PC-3 (cell line): ENCODE results near the gene ZNF343. TPM values are rescaled to one million over a fixed set of nuclear protein-coding genes. Genes with fewer than 3 reads are reported as not detected.

Source experiments
- ATAC-seq: fragments of 200-7000 bp; cut with Tn5 transposase; 2 replicates; pipeline ENCODE4 v1.9.1; 2020; ENCODE audit warnings: mild to moderate bottlenecking, moderate library complexity
- BruUV-seq: library from RNA; stranded (reverse); fragments of 400-500 nt; replicated peaks from 2 replicates; lab custom pipeline; 2021; lab: Mats Ljungman, UMichigan
- CTCF ChIA-PET: fragments of 300-600 bp; sonication (Branson Sonifier 250); formaldehyde crosslinking; loops from one replicate; lab custom pipeline; 2022; ENCODE audit warnings: antibody characterized with exemption; lab: Charles Lee
- POLR2A ChIA-PET: fragments of 300-600 bp; sonication (Branson Sonifier 250); formaldehyde crosslinking; loops from one replicate; lab custom pipeline; 2022; ENCODE audit warnings: antibody characterized with exemption; ENCODE audit not compliant: unreplicated experiment; lab: Charles Lee
- DNase-seq: peaks from one replicate; pipeline ENCODE4 v3.0.0-alpha.2; 2015
- H2AFZ ChIP-seq: fragments of 300-600 bp; sonication (generic); 2 replicates; pipeline ENCODE4 v1.6.0; 2016; ENCODE audit warnings: antibody characterized with exemption, low read length
- H3F3A ChIP-seq: fragments of 300-600 bp; sonication (generic); one replicate; pipeline ENCODE4 v1.6.0; 2017; ENCODE audit warnings: antibody characterized with exemption, low read length, control low read depth, mild to moderate bottlenecking; ENCODE audit not compliant: unreplicated experiment
- H3K27ac ChIP-seq: fragments of 300-600 bp; sonication (generic); 2 replicates; pipeline ENCODE4 v1.5.1; 2016; ENCODE audit warnings: mild to moderate bottlenecking, low read length
- H3K27me3 ChIP-seq: fragments of 300-600 bp; sonication (generic); 2 replicates; pipeline ENCODE4 v1.6.1; 2016; ENCODE audit warnings: low read length, mixed read lengths
- H3K36me3 ChIP-seq: fragments of 300-600 bp; sonication (generic); 2 replicates; pipeline ENCODE4 v1.6.1; 2016; ENCODE audit warnings: low read depth, mixed run types, low read length, mixed read lengths
- H3K4me1 ChIP-seq: fragments of 300-600 bp; sonication (generic); 2 replicates; pipeline ENCODE4 v1.5.1; 2016; ENCODE audit warnings: low read length; ENCODE audit not compliant: insufficient read depth
- H3K4me2 ChIP-seq: fragments of 300-600 bp; sonication (generic); 2 replicates; pipeline ENCODE4 v1.6.0; 2016; ENCODE audit warnings: low read length
- H3K4me3 ChIP-seq: fragments of 300-600 bp; sonication (generic); 2 replicates; pipeline ENCODE4 v1.5.1; 2016; ENCODE audit warnings: mild to moderate bottlenecking, low read length, mixed read lengths
- H3K79me2 ChIP-seq: fragments of 300-600 bp; sonication (generic); 2 replicates; pipeline ENCODE4 v1.6.1; 2017; ENCODE audit warnings: low read length, mixed read lengths
- H3K9ac ChIP-seq: fragments of 300-600 bp; sonication (generic); 2 replicates; pipeline ENCODE4 v1.6.0; 2016; ENCODE audit warnings: mild to moderate bottlenecking, low read length
- H3K9me2 ChIP-seq: fragments of 300-600 bp; sonication (generic); replicated peaks from 2 replicates; pipeline ENCODE4 v1.6.1; 2016; ENCODE audit warnings: mixed run types, low read length, mixed read lengths
- H3K9me3 ChIP-seq: fragments of 300-600 bp; sonication (generic); 2 replicates; pipeline ENCODE4 v1.6.1; 2016; ENCODE audit warnings: low read length, mixed read lengths
- H4K20me1 ChIP-seq: fragments of 300-600 bp; sonication (generic); 2 replicates; pipeline ENCODE4 v1.6.1; 2016; ENCODE audit warnings: low read length, mixed read lengths
- EZH2 ChIP-seq: fragments of 300-600 bp; sonication (generic); IDR thresholded peaks from one replicate; pipeline ENCODE4 v1.6.1; 2017; ENCODE audit warnings: antibody characterized with exemption, mild to moderate bottlenecking, low read length; ENCODE audit not compliant: unreplicated experiment
- EZH2phosphoT487 ChIP-seq: fragments of 300-600 bp; sonication (generic); IDR thresholded peaks from 2 replicates; pipeline ENCODE4 v1.6.1; 2018; ENCODE audit warnings: mild to moderate bottlenecking, antibody characterized with exemption, low read length, borderline replicate concordance
- intact Hi-C: fragments of 100-400 bp; cut with micrococcal nuclease; formaldehyde crosslinking; loops from 2 replicates; pipeline ENCODE4 v1.9.0; 2023
- total RNA-seq: library from RNA; depleted of rRNA; stranded (reverse); fragments of >200 nt; gene quantifications from 2 replicates; pipeline ENCODE4 v1.2.3, GENCODE V29; 2014
- TF ChIP-seq, protein P1 (sequence below): fragments of 300-600 bp; sonication (generic); conservative IDR thresholded peaks from 2 replicates; pipeline ENCODE4 v1.5.1; 2017; ENCODE audit warnings: antibody characterized with exemption, low read depth, mild to moderate bottlenecking, low read length

ZNF343 gene
- total RNA-seq, 1 experiment from 2014 or later, result 7.7 TPM

DNA sequence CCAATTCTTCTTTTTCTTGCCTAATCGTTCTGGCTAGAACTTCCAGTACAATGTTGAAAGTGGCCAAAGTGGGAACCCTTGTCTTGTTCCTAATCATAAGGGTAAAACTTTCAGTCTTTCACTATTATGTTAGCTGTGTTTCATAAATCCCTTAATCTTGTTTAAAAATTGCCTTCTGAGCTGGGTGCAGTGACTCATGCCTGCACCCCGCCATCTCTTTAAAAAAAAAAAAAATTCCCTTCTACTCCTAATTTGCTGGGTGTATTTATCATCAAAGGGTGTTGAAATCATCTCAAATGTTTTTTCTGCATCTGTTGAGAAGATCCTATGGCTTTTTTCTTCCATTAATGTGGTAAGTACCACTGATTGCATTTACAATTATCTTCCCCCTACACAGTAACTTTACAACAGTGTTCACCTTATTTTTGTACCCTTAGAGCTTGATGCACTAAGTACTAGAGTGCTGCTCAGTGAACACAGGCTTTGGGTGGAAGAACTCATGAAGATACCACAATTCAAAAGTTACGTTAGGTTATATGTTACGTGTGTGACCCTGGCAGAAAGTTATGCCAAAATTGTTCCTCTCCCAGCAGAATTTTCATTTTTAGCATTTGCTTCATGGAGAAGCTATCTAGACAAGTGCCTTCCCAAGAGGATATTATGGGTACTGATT is 47.8 kb downstream of the ZNF343 start:
- Histone ChIP-seq H3K9me3 (no peaks in the 10 kb centered on the region), H3K27me3 (no peaks in the 10 kb centered on the region), H3K4me3 (no peak overlapping the region), H3K79me2 (peaks cover 13% of the 10 kb centered on the region), H3K4me2 (no peak overlapping the region), H3K9me2 (no peaks in the 10 kb centered on the region), H3K4me1 (no peaks in the 10 kb centered on the region), H3F3A (peaks cover 29% of the 10 kb centered on the region), H3K36me3 (peaks cover 62% of the 10 kb centered on the region), H2AFZ (no peak overlapping the region), H4K20me1 (peaks cover 48% of the 10 kb centered on the region), H3K9ac (no peak overlapping the region), H3K27ac (no peak overlapping the region)
- no TSS peak for BruUV-seq
- intact Hi-C loops, result no loop called here
- TF ChIP-seq EZH2phosphoT487, result no peak
- TF ChIP-seq, protein P1, sequence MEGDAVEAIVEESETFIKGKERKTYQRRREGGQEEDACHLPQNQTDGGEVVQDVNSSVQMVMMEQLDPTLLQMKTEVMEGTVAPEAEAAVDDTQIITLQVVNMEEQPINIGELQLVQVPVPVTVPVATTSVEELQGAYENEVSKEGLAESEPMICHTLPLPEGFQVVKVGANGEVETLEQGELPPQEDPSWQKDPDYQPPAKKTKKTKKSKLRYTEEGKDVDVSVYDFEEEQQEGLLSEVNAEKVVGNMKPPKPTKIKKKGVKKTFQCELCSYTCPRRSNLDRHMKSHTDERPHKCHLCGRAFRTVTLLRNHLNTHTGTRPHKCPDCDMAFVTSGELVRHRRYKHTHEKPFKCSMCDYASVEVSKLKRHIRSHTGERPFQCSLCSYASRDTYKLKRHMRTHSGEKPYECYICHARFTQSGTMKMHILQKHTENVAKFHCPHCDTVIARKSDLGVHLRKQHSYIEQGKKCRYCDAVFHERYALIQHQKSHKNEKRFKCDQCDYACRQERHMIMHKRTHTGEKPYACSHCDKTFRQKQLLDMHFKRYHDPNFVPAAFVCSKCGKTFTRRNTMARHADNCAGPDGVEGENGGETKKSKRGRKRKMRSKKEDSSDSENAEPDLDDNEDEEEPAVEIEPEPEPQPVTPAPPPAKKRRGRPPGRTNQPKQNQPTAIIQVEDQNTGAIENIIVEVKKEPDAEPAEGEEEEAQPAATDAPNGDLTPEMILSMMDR, result no peak
- TF ChIP-seq EZH2, result no peak
- CTCF ChIA-PET, result interaction anchor here (0.6 kb wide), 1 partner anchor 586 kb away, joined by 3 read pairs; no protein-coding TSS in a partner anchor
- ATAC-seq, result no peak
- no peak for DNase-seq
- POLR2A ChIA-PET, result interaction anchor here (0.6 kb wide), 1 partner anchor 81 kb away, joined by 3 read pairs; no protein-coding TSS in a partner anchor

DNA sequence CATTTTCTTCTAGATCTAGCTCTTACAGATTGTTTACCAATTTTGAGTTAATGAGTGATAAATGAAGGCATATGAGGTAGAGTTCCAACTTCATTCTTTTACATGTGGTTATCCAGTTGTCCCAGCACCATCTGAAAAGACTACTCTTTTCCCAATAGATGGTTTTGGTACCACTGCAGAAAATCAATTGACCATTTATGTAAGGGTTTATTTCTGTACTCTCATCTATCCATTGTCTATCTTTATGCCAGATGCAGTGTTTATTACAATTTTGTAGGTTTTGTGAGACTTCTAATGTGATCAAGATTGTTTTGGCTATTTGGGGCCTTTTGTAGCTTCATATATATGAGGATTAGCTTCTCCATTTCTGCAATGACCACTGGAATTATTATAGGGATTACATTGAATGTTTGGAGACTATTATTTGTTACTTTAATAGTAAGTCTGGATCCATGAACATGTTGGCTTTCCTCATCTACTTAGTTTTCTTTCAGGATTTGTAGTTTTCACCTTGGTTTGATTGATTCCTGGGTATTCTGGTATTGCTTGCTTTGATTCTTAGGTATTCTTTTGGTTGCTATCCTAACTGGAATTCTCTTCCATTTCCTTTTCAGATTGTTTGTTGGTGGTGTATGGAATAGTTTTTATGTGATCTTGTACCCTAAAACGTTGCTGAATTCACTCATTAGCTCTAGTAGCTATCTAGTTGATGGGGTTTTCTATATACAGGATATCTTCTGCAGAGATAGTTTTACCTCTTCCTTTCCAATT is 48.5 kb downstream of the ZNF343 start:
- intact Hi-C loops, result loop anchor here (10.0 kb wide), 1 partner anchor 355 kb away; the partner anchor contains the start of gene STK35
- POLR2A ChIA-PET, result interaction anchor here (0.6 to 0.9 kb wide), 2 partner anchors 10 to 82 kb away, joined by 3 to 5 read pairs; partner anchors contain the start of gene SNRPB

More for the DNA sequence above, 48.5 kb downstream of the ZNF343 start:
- no peak overlapping the region for H3K27ac ChIP-seq
- H3K4me3 ChIP-seq, result no peak overlapping the region
- H3K4me2 ChIP-seq, result no peak overlapping the region
- no peak overlapping the region for H3K9ac ChIP-seq
- H4K20me1 ChIP-seq, result peaks cover 41% of the 10 kb centered on the region
- no peak for TF ChIP-seq EZH2phosphoT487
- TF ChIP-seq EZH2, result no peak
- TF ChIP-seq, protein P1, result no peak
- CTCF ChIA-PET, result interaction anchor here (0.6 kb wide), 1 partner anchor 585 kb away, joined by 3 read pairs; no protein-coding TSS in a partner anchor
- no peak for ATAC-seq
- no peak overlapping the region for H2AFZ ChIP-seq
- H3K4me1 ChIP-seq, result no peaks in the 10 kb centered on the region
- H3K9me3 ChIP-seq, result no peaks in the 10 kb centered on the region
- peaks cover 8% of the 10 kb centered on the region; the same call in 1 of the 2 replicates for H3K79me2 ChIP-seq
- H3F3A ChIP-seq, result peaks cover 29% of the 10 kb centered on the region
- no peaks in the 10 kb centered on the region for H3K27me3 ChIP-seq
- H3K9me2 ChIP-seq, result no peaks in the 10 kb centered on the region
- BruUV-seq, result TSS peak; percentile 1
- no peak for DNase-seq
- H3K36me3 ChIP-seq, result peaks cover 55% of the 10 kb centered on the region
